ENCODE results near the gene CTRB2. TPM values are rescaled to one million over a fixed set of nuclear protein-coding genes. Genes with fewer than 3 reads are reported as not detected.
"Not testable (repeated sequence)": the region's sequence is repeated elsewhere in the genome, so short reads cannot be mapped to it uniquely, and the experiment has no call there.

Gene CTRB2
- total RNA-seq, 1 experiment from 2014 or later: not detected

DNA sequence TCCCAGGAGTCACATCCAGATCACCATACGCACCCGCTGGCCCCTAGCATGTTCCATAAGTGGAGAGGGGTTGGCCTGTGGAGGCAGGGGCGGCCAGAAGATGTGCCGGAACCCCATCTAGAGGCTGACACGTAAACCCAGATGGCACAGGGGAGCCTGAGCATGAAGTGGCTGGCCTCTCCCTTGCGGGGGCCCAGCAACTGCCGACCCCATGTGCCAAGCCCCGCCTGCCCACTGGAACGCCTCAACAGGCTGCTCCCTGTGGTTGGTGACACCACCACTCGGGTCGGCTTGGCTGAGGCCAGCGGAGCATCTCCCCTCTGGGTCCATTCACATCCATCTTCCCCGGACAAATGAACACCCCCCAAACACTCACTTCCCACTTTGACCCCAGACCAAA lies 35.0 kb upstream of the CTRB2 start:
- intact Hi-C loops (cut with micrococcal nuclease; ENCODE audit: unreplicated experiment): no loop called here
- H3K4me1 Mint-ChIP-seq (ENCODE audit: low read depth, unreplicated experiment): peaks cover 73% of the 10 kb centered on the region
- no TSS peak for BruUV-seq (replicated peaks)

DNA sequence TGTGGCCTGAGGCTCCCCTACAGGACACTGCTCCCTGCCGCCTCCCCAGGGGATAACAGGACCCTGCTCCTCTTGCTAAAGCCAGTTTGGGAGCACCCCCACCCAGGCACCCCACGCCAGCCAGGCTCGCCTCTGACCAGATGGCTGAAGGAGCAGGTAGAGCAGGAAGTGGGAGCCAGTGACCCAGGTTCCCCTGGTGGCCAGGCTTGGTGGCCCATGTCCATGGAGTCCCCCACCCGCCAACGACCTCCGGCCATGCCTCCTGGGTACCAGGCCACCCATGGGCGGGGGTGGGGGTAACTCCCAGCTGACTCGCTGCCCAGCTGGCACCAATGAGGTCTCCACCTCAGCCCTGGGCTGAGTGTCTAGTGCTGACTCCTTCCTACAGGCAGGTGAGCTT lies 34.5 kb upstream of the CTRB2 start:
- no TSS peak for BruUV-seq (replicated peaks)
- DNase-seq: no peak
- H3K4me3 Mint-ChIP-seq (ENCODE audit: low read depth, unreplicated experiment): no peak overlapping the region
- H3K27me3 Mint-ChIP-seq (ENCODE audit: unreplicated experiment): no peaks in the 10 kb centered on the region
- peaks cover 88% of the 10 kb centered on the region for H3K36me3 Mint-ChIP-seq (ENCODE audit: insufficient read depth, unreplicated experiment)
- no peaks in the 10 kb centered on the region for H3K9me3 Mint-ChIP-seq (ENCODE audit: low read depth, unreplicated experiment)
- intact Hi-C loops (cut with micrococcal nuclease; ENCODE audit: unreplicated experiment): no loop called here
- no peak overlapping the region for H3K27ac Mint-ChIP-seq (ENCODE audit: unreplicated experiment)
- H3K4me1 Mint-ChIP-seq (ENCODE audit: low read depth, unreplicated experiment): peaks cover 67% of the 10 kb centered on the region
- TF ChIP-seq, protein P1, sequence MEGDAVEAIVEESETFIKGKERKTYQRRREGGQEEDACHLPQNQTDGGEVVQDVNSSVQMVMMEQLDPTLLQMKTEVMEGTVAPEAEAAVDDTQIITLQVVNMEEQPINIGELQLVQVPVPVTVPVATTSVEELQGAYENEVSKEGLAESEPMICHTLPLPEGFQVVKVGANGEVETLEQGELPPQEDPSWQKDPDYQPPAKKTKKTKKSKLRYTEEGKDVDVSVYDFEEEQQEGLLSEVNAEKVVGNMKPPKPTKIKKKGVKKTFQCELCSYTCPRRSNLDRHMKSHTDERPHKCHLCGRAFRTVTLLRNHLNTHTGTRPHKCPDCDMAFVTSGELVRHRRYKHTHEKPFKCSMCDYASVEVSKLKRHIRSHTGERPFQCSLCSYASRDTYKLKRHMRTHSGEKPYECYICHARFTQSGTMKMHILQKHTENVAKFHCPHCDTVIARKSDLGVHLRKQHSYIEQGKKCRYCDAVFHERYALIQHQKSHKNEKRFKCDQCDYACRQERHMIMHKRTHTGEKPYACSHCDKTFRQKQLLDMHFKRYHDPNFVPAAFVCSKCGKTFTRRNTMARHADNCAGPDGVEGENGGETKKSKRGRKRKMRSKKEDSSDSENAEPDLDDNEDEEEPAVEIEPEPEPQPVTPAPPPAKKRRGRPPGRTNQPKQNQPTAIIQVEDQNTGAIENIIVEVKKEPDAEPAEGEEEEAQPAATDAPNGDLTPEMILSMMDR (IDR thresholded peaks at IDR 0.05; ENCODE audit: unreplicated experiment): no peak
- CTCF ChIA-PET: no interaction called here

More for the DNA sequence above, 35.0 kb upstream of the CTRB2 start:
- Mint-ChIP-seq H3K4me3 (ENCODE audit: low read depth, unreplicated experiment) (no peak overlapping the region), H3K27ac (ENCODE audit: unreplicated experiment) (no peak overlapping the region), H3K9me3 (ENCODE audit: low read depth, unreplicated experiment) (no peaks in the 10 kb centered on the region), H3K36me3 (ENCODE audit: insufficient read depth, unreplicated experiment) (peaks cover 90% of the 10 kb centered on the region), H3K27me3 (ENCODE audit: unreplicated experiment) (no peaks in the 10 kb centered on the region)
- TF ChIP-seq, protein P1 (IDR thresholded peaks at IDR 0.05; ENCODE audit: unreplicated experiment): no peak
- CTCF ChIA-PET: no interaction called here
- no peak for DNase-seq

DNA sequence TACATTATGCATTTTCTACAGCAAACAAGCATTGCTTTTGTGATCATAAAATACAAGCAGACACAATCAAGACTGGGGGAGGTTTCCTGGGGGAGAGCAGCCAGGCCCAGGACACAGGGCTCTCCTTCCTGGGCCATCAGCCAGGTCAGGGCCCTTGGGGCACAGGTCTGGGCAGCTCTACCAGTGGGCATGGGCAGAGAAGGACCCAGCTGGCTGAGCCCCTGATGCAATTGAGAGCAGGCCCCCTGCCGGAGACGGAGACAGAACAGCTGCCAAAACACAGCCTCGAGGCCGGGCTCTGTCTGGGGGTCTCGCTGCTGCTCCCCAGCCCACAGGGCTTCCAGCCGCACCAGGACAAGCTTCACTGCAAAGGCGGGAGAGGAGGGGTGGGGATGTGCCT lies 33.7 kb upstream of the CTRB2 start:
- Mint-ChIP-seq H3K4me1 (ENCODE audit: low read depth, unreplicated experiment) (peaks cover 59% of the 10 kb centered on the region), H3K36me3 (ENCODE audit: insufficient read depth, unreplicated experiment) (peaks cover 88% of the 10 kb centered on the region)
- BruUV-seq (replicated peaks); DNase-seq; CTCF ChIA-PET; H3K4me3 Mint-ChIP-seq (ENCODE audit: low read depth, unreplicated experiment); H3K9me3 Mint-ChIP-seq (ENCODE audit: low read depth, unreplicated experiment); H3K27ac Mint-ChIP-seq (ENCODE audit: unreplicated experiment); H3K27me3 Mint-ChIP-seq (ENCODE audit: unreplicated experiment); intact Hi-C loops (cut with micrococcal nuclease; ENCODE audit: unreplicated experiment): not testable (repeated sequence)

DNA sequence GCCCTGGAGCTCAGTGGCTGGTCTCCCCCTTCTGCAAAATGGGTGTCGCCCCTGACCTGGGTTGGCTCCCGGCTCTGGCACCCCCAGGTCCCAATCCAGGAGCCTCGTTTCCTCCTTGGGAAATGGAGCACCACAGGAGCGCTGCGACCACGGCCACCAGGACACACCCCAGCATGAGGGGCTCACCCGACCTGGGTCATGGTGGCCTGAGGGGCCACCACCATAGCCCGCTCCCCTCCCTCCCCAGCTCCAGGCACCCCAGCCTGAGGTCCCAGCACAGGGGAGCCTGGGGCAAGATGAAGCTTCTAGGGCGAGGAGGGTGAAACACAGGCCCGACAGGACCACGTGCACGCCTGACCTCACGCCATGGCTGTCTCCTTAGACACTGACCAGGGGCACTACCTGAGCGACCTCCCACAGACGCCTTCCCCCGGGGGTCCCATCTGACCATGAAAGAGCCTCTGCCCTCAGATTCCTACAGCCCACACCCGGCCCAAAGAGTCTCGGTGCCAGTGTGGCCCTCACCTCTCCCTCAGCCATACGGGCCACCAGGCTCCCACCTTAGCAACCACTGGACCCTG lies 32.7 kb upstream of the CTRB2 start:
- CTCF ChIA-PET: interaction anchor here (1.3 kb wide), 1 partner anchor 146 kb away, joined by 3 read pairs; no protein-coding TSS in a partner anchor
- Mint-ChIP-seq H3K9me3 (ENCODE audit: low read depth, unreplicated experiment) (no peaks in the 10 kb centered on the region), H3K4me1 (ENCODE audit: low read depth, unreplicated experiment) (peaks cover 52% of the 10 kb centered on the region), H3K27me3 (ENCODE audit: unreplicated experiment) (no peaks in the 10 kb centered on the region), H3K4me3 (ENCODE audit: low read depth, unreplicated experiment) (peak overlapping the region; percentile 41), H3K27ac (ENCODE audit: unreplicated experiment) (peak overlapping the region; percentile 39), H3K36me3 (ENCODE audit: insufficient read depth, unreplicated experiment) (peaks cover 85% of the 10 kb centered on the region)
- TF ChIP-seq, protein P1 (IDR thresholded peaks at IDR 0.05; ENCODE audit: unreplicated experiment): no peak
- BruUV-seq (replicated peaks): no TSS peak
- no peak for DNase-seq
- intact Hi-C loops (cut with micrococcal nuclease; ENCODE audit: unreplicated experiment): no loop called here

DNA sequence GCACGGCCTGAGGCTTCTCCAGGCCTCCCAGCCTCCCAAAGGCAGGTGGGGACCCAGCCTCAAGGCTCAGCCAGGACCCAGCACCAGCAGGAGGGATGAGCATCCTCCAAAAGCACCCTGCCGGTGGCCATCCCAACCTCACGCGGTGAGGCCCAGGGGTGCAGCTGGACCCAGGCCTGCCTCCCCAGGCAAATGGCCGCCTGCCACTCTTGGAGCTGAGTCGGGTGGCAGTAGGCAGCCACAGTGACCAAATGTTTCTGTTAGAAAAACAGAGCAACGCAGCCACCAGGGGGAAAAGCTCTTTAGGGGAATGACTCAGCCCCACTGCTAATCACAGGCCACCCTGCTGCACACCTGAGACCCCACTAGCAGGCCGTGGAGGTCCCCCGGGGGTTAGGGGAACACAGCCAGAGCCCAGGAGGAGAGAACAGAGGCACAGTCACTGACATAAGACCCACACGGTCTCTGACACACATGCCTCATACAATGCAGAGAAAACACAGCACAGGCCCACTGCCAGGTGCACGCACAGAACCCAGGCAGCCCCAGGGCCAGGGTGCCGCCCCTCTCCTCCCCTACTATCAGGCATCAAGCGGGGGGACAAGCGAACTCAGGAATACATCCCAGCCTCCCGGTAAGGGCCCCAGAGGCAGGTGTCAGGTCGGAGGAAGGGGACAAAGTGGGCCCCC lies 32.0 kb upstream of the CTRB2 start:
- peaks cover 85% of the 10 kb centered on the region for H3K36me3 Mint-ChIP-seq (ENCODE audit: insufficient read depth, unreplicated experiment)
- BruUV-seq (replicated peaks): no TSS peak
- no peak for DNase-seq
- no peaks in the 10 kb centered on the region for H3K27me3 Mint-ChIP-seq (ENCODE audit: unreplicated experiment)
- H3K9me3 Mint-ChIP-seq (ENCODE audit: low read depth, unreplicated experiment): no peaks in the 10 kb centered on the region
- H3K4me1 Mint-ChIP-seq (ENCODE audit: low read depth, unreplicated experiment): peaks cover 52% of the 10 kb centered on the region
- intact Hi-C loops (cut with micrococcal nuclease; ENCODE audit: unreplicated experiment): no loop called here
- H3K4me3 Mint-ChIP-seq (ENCODE audit: low read depth, unreplicated experiment): no peak overlapping the region
- TF ChIP-seq, protein P1 (IDR thresholded peaks at IDR 0.05; ENCODE audit: unreplicated experiment): no peak
- CTCF ChIA-PET: interaction anchor here (1.3 kb wide), 1 partner anchor 146 kb away, joined by 3 read pairs; no protein-coding TSS in a partner anchor
- H3K27ac Mint-ChIP-seq (ENCODE audit: unreplicated experiment): peak overlapping the region; percentile 44

All from Calu3 (cell line).